NCI-H526 (cell line): Measurements from ENCODE around the gene PMM2.
"Not testable (repeated sequence)": the region's sequence is repeated elsewhere in the genome, so short reads cannot be mapped to it uniquely, and the experiment has no call there.

Experiments
- DNase-seq, 2 experiments: peaks; one replicate each; lab custom pipeline; 2025; lab: John Stamatoyannopoulos, UW

PMM2 gene

GRCh38 chr16:8797364-8798173 is at the start of gene PMM2, which contains the start of gene TMEM186:
Gene PMM2, plus strand, starts transcription at chr16:8797839. Its CDS starts 44 bp downstream, at chr16:8797883.
Gene TMEM186, minus strand, starts transcription at chr16:8797639. Its CDS starts 25 bp downstream, at chr16:8797614.
- DNase-seq, result peak; percentile 92 to 97

DNA sequence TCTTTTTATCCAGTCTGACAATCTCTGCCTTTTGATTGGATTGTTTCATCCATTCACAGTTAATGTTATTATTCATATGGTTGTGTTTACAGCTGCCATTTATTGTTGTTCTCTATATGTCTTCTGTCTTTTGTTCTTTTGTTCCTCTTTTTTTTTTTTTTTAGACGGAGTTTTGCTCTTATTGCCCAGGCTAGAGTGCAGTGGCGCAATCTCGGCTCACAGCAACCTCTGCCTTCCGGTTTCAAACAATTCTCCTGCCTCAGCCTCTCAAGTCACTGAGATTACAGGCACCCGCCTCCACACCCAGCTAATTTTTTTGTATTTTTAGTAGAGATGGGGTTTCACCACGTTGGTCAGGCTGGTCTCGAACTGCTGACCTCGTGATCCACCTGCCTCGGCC is 48.7 kb upstream of the PMM2 start:
- not testable (repeated sequence) for DNase-seq

GRCh38 chr16:8751481-8752311 is 45.9 kb upstream of the PMM2 start:
- no peak for DNase-seq

- no peak for DNase-seq
Observed at GRCh38 chr16:8752706-8753105, 44.9 kb upstream of the PMM2 start.

DNA sequence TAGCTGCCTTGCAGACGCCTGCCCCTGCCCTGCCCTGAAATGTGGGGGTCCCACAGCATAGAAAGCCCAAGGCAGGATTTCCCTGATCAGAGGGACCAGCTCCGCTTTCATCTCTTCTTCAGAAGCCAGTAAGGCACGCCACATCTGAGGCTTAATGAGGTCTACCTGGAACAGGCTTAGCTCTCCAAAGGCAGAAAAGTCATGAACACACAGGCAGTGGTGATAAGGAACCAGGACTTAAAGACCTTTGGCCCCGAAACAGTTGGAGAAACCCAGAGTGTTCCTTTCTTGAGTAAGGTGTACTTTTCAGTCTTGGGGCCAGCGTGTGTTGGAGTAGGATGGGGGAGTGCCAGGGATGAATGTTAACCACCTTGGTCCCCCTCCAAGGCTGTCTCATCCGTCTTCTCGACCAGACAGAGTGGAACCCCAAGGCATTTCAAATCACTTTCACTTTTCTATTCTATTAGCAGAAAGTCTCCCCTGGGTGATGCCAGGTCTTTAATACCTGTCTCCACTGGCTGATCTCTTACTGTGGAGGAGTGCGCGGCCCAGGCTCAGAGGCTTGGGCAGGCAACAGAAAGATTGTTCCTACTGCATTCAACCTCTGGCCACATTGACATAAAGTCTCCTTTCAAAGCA is 44.1 kb upstream of the PMM2 start:
- no peak for DNase-seq

DNA sequence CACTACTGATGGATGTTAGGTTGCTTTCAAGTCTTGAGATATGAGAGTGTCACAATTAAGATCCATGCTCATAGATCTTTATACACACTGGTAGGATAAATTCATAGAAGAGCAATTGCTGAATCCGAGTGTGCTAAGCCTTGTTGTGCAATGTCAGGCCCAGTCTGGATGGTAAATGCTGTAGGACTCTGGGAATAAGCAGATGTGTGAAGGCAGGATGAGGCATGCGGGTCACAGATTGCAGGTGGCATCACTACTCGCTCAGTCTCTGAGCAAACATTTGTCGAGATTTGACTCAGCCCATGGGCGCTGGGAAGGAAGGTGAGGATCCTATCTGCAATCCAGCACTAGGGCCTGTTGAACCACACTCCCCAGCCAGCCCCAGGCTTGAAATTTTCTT is 40.9 kb upstream of the PMM2 start:
- DNase-seq, result no peak

DNA sequence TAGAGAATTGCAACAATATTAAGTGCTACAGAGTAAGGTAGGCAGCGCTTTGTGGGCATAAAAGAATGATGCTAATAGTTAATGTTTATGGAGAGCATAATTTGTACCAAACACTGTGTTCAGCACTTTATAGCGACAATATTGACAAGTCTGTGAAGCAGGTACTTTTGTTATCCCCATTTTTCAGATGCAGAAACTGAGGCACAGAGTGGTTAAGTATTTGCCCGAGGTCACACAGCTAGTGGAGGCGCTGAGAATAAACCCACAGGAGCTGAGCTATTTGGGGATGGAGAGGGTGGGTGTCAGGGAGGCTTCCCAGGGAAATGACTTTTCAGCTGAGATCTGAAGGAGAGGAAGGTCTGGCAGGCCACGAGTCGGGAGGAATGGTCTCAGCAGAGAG is 39.6 kb upstream of the PMM2 start:
- DNase-seq, result no peak

GRCh38 chr16:8760021-8760420 is 37.6 kb upstream of the PMM2 start:
- no peak for DNase-seq

- DNase-seq, result no peak
Observed at GRCh38 chr16:8761078-8761477, 36.6 kb upstream of the PMM2 start.

DNA sequence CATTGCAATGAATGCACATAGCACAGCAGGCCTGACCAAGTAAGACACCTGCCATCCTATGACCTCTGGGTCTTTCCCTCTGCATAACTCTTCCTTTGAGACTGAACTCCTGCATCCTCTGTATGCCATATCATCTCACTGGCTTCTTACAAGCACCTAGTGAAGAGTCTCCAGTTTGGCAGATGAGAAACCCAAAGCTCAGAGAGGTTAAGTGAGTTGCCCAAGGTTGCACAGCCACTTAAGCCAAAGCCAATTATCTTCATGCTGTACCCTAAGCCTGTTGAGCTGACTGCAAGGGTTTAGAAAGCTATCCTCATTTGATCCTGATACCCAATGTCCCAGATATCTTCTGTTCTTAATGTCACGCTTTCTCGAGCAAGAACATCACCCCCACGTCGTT is 35.4 kb upstream of the PMM2 start:
- DNase-seq, result no peak

DNA sequence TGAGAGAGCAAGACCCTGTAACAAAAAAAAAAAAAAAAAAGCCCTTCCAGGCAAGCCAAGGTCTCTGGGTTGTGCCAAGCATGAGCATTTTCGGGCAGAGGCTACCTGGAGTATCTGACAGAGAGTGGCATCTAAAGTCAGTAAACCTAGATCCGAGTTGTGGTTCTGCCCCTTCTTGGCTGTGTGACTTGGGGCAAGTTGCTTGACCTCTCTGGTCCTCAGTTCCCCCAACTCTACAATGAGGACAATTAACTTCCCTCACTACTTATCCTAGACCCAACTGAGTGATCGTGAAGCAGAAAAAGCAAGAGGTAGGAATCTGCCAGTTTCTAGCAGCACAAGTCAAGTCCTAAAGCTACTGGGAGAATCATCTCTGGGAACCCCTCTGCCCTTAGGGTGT is 34.6 kb upstream of the PMM2 start:
- no peak for DNase-seq

DNA sequence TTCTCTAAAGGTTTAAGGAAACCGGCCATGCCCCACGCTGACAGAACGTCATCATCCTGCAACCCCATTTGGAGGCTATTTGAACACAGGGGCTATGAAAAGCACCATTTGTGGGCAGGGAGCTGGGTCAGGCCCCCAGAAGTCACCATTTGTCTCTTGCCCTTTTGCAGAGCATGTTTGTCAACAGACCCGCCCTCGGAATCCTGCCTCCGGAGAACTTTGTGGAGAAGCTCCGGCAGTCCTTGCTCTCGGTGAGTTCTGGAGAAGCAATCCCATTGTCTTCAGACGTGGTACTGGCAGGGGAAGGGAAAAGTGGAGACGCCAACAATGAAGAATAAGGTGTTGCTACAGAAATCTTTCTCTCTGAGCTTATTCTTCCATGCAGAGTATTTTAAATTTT is 33.7 kb upstream of the PMM2 start:
- DNase-seq, result no peak

DNA sequence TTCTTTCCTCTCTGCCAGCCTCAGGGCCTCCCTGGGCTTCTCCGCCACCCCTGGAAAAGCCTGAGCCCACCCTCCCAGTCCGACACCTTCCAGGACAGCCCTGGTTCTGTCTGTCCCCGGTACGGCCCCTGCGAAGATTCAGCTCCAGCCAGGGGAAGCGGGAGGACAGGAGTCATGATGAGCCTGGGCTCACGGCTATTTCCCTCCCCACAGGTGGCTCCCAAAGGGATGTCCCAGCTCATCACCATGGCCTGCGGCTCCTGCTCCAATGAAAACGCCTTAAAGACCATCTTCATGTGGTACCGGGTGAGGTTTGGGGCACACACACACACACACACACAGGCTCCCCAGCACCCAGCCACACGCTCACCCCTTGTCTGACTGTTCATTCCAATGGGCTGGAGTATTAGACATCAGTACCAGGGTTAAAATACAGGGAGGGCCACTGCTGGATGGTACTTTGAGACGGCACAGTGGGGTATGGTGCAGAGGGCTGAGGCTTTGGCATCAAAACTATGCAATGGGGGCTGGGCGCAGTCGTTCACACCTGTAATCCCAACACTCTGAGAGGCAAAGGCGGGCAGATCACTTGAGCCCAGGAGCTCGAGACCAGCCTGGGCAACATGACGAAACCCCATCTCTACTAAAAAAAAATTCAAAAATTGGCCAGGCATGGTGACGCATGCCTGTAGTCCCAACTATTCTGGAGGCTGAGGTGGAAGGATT is 33.0 kb upstream of the PMM2 start:
- DNase-seq, result no peak

- DNase-seq, result no peak
Observed at GRCh38 chr16:8767176-8767575, 30.5 kb upstream of the PMM2 start.

GRCh38 chr16:8768283-8768682 is 29.4 kb upstream of the PMM2 start:
- DNase-seq, result no peak

DNA sequence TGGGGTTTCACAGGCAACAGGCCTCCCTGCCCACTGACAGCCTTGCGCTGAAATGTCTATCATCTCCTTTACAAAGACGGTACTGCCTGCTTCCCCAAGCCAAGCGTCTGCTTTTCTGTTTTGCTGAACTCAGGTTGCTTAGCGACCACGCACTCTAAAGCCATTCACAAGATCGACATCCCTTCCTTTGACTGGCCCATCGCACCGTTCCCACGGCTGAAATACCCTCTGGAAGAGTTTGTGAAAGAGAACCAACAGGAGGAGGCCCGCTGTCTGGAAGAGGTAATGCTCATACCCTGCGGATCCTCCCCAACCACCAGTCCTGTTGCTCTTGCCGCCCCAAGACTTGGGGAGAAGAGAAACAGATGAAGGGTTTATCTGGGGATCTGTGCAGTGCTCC is 28.9 kb upstream of the PMM2 start:
- DNase-seq, result no peak

DNA sequence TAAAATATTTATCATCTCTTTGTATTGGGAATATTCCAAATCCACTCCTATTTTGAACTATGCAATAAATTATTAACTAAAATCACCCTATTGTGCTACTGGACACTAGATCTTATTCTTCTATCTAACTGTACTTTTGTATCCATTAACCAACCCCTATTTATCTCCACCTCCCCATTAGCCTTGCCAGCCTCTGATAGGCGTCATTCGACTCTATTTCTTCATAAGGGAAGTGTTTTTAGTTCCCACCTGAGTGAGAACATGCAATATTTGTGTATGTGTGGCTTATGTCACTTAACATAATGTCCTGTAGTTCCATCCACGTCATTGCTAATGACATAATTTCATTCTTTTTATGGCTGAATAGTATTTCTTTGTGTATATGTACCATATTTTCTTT is 24.1 kb upstream of the PMM2 start:
- no peak for DNase-seq

GRCh38 chr16:8774208-8774607 is 23.4 kb upstream of the PMM2 start:
- no peak for DNase-seq

GRCh38 chr16:8775359-8775758 is 22.3 kb upstream of the PMM2 start:
- no peak for DNase-seq

GRCh38 chr16:8776129-8776584 is 21.5 kb upstream of the PMM2 start:
- DNase-seq, result no peak

DNA sequence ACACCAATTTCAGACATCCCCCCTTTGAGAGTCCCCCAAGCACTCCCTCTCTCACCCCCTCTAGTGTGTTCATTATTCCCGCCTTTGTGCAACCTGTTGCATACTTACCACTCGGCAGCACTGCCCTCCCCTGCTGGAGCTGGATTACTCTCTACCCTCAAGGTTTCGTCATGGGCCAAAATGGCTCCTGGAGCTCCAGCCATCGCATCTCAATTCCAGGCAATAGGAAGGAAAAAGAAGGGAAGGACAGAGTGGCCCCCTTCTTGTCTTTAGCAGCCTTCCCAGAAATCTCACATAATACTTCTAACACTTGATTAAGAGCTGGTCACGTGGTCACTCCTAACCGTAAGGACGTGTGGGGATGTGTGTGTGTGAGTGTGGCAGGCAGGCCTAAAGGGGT is 20.4 kb upstream of the PMM2 start:
- DNase-seq, result no peak

GRCh38 chr16:8781797-8782196 is 15.8 kb upstream of the PMM2 start:
- DNase-seq, result no peak
